GM20431 (cell line): Measurements from ENCODE around the gene KPNA1.

Experiments
- in situ Hi-C: fragments of 300-500 bp; cut with MseI, MboI; formaldehyde crosslinking; loops from one replicate; pipeline ENCODE4 v1.15.0; 2020; ENCODE audit warnings: low sequenced_read_pairs; ENCODE audit not compliant: unreplicated experiment

The KPNA1 gene

GRCh38 chr3:122514123-122515019, at the start of gene KPNA1:
KPNA1 (minus strand) TSS chr3:122514939; CDS start chr3:122496565, 18,374 bp downstream.
- in situ Hi-C loops, result no loop called here

GRCh38 chr3:122564155-122564912, 49.6 kb upstream of the KPNA1 start, which contains the start of the genes DTX3L and PARP9:
DTX3L (plus strand) TSS chr3:122564338; CDS start chr3:122564427, 89 bp downstream.
PARP9 (minus strand) TSS chr3:122564300; CDS start chr3:122559620, 4,680 bp downstream.
- in situ Hi-C loops, result loop anchor here (5.0 kb wide), 1 partner anchor 113 kb away; no protein-coding TSS in a partner anchor

GRCh38 chr3:122563717-122564025, 48.9 kb upstream of the KPNA1 start:
- in situ Hi-C loops, result loop anchor here (5.0 kb wide), 1 partner anchor 114 kb away; no protein-coding TSS in a partner anchor

GRCh38 chr3:122562923-122563716, 48.4 kb upstream of the KPNA1 start:
- in situ Hi-C loops, result loop anchor here (5.0 kb wide), 1 partner anchor 114 kb away; no protein-coding TSS in a partner anchor

- in situ Hi-C loops, result loop anchor here (5.0 kb wide), 1 partner anchor 117 kb away; no protein-coding TSS in a partner anchor
Measured at GRCh38 chr3:122560680-122561079, 45.9 kb upstream of the KPNA1 start.

- in situ Hi-C loops, result loop anchor here (5.0 kb wide), 1 partner anchor 117 kb away; no protein-coding TSS in a partner anchor
Measured at GRCh38 chr3:122559906-122560305, 45.2 kb upstream of the KPNA1 start.

- in situ Hi-C loops, result no loop called here
Measured at GRCh38 chr3:122558605-122559004, 43.9 kb upstream of the KPNA1 start.

- in situ Hi-C loops, result no loop called here
Measured at GRCh38 chr3:122557356-122557755, 42.6 kb upstream of the KPNA1 start.

- in situ Hi-C loops, result no loop called here
Measured at GRCh38 chr3:122555275-122556071, 40.7 kb upstream of the KPNA1 start.

GRCh38 chr3:122553171-122553570, 38.4 kb upstream of the KPNA1 start:
- in situ Hi-C loops, result no loop called here

GRCh38 chr3:122548619-122549018, 33.9 kb upstream of the KPNA1 start:
- in situ Hi-C loops, result no loop called here

GRCh38 chr3:122548076-122548475, 33.3 kb upstream of the KPNA1 start:
- in situ Hi-C loops, result no loop called here

GRCh38 chr3:122546151-122546550, 31.4 kb upstream of the KPNA1 start:
- in situ Hi-C loops, result no loop called here

GRCh38 chr3:122538956-122539490, 24.3 kb upstream of the KPNA1 start:
- in situ Hi-C loops, result no loop called here

GRCh38 chr3:122536632-122537001, 21.9 kb upstream of the KPNA1 start:
- in situ Hi-C loops, result no loop called here

GRCh38 chr3:122535964-122536631, 21.4 kb upstream of the KPNA1 start:
- in situ Hi-C loops, result no loop called here

GRCh38 chr3:122533931-122534334, 19.2 kb upstream of the KPNA1 start:
- in situ Hi-C loops, result no loop called here

- in situ Hi-C loops, result no loop called here
Measured at GRCh38 chr3:122533480-122533879, 18.7 kb upstream of the KPNA1 start.
